Measurements from ENCODE around the gene TBR1. TPM values are rescaled to one million over a fixed set of nuclear protein-coding genes. Genes with fewer than 3 reads are reported as not detected.

The TBR1 gene
- total and polyA plus RNA-seq, 2 experiments from 2014 or later, result not detected

GRCh38 chr2:161432107-161432506, 16.0 kb downstream of the TBR1 start (continued):
- no peak for TF ChIP-seq CTCF (conservative IDR thresholded peaks at IDR 0.05; ENCODE audit: low read depth in 2 of 2)
- no peak for TF ChIP-seq EZH2 (IDR thresholded peaks at IDR 0.05; ENCODE audit: low read depth, unreplicated experiment)

GRCh38 chr2:161434118-161434517, 18.0 kb downstream of the TBR1 start:
- Histone ChIP-seq H3F3A (replicated peaks; ENCODE audit: low read depth) (no peaks in the 10 kb centered on the region), H3K36me3 (ENCODE audit: insufficient read depth) (no peaks in the 10 kb centered on the region), H3K4me1 (ENCODE audit: insufficient read depth) (no peaks in the 10 kb centered on the region), H3K27ac (ENCODE audit: low read depth) (no peak overlapping the region), H4K20me1 (replicated peaks; ENCODE audit: insufficient read depth) (0 out of 2 replicates have a peak, but pooled peaks cover 3% of the 10 kb centered on the region), H3K4me2 (no peak overlapping the region), H3K27me3 (ENCODE audit: insufficient read depth) (peaks cover 37% of the 10 kb centered on the region), H3K4me3 (no peak overlapping the region), H3K79me2 (replicated peaks; ENCODE audit: insufficient read depth) (no peaks in the 10 kb centered on the region), H2AFZ (no peak overlapping the region), H3K9me2 (ENCODE audit: insufficient read depth) (no peaks in the 10 kb centered on the region)
- DNase-seq (ENCODE audit: low spot score), result no peak
- TF ChIP-seq ZNF462 (CRISPR knock-in tag; IDR thresholded peaks at IDR 0.05) (no peak), POLR2AphosphoS5 (IDR thresholded peaks at IDR 0.05; ENCODE audit: low read depth) (no peak), CTCF (conservative IDR thresholded peaks at IDR 0.05; ENCODE audit: low read depth in 2 of 2) (no peak), ETS1 (IDR thresholded peaks at IDR 0.05) (no peak), ZNF331 (CRISPR knock-in tag; IDR thresholded peaks at IDR 0.05; ENCODE audit: low read depth) (no peak), ZNF114 (CRISPR knock-in tag; IDR thresholded peaks at IDR 0.05) (no peak), STAT1 (IDR thresholded peaks at IDR 0.05; ENCODE audit: unreplicated experiment) (no peak), NANOG (IDR thresholded peaks at IDR 0.05; ENCODE audit: borderline replicate concordance) (no peak), JUNB (IDR thresholded peaks at IDR 0.05; ENCODE audit: unreplicated experiment) (no peak)
- Mint-ChIP-seq H3K4me1 (peaks cover 9% of the 10 kb centered on the region; the same call in 2 of the 3 replicates), H3K4me3 (no peak overlapping the region), H3K27ac (no peak overlapping the region), H3K9me3 (no peaks in the 10 kb centered on the region), H3K36me3 (ENCODE audit: low read depth) (no peaks in the 10 kb centered on the region), H3K27me3 (ENCODE audit: insufficient read depth, low read depth, poor library complexity) (peaks cover 12% of the 10 kb centered on the region)
- ATAC-seq, result no peak

All from GM23338 (cell line).